ENCODE data around the gene NEURL3. TPM values are rescaled to one million over a fixed set of nuclear protein-coding genes. Genes with fewer than 3 reads are reported as not detected.

Gene NEURL3
- total RNA-seq, 1 donor from 2014 or later = not detected

GRCh38 chr2:96447726-96448125, 57.4 kb downstream of the NEURL3 start:
- Histone ChIP-seq H3K36me3 (no peaks in the 10 kb centered on the region), H3K4me1 (peaks cover 12% of the 10 kb centered on the region), H3K4me3 (no peak overlapping the region), H3K9me3 (replicated peaks) (no peaks in the 10 kb centered on the region), H3K27me3 (ENCODE audit: low read depth) (no peaks in the 10 kb centered on the region), H3K27ac (replicated peaks) (no peak overlapping the region)
- intact Hi-C loops (cut with micrococcal nuclease) = no loop called here
- no peak for DNase-seq
- TF ChIP-seq CTCF (IDR thresholded peaks at IDR 0.05; ENCODE audit: borderline replicate concordance) = no peak

Other genes with a start within 250 kb of the NEURL3 start
- 85.7 TPM for gene TMEM127, start 239.4 kb downstream of the NEURL3 start, total RNA-seq
- 68.6 TPM for gene CIAO1, start 239.1 kb downstream of the NEURL3 start, total RNA-seq
- 54.8 TPM for gene SNRNP200, start 199.8 kb downstream of the NEURL3 start, total RNA-seq
- gene ITPRIPL1, start 180.0 kb downstream of the NEURL3 start, total RNA-seq = 0.47 TPM
- 0.69 TPM for gene NCAPH, start 169.6 kb downstream of the NEURL3 start, total RNA-seq
- gene ARID5A, start 31.4 kb upstream of the NEURL3 start, total RNA-seq = 17.3 TPM
- gene KANSL3, start 133.0 kb upstream of the NEURL3 start, total RNA-seq = 31.7 TPM
- 0.05 TPM for gene FER1L5, start 137.4 kb upstream of the NEURL3 start, total RNA-seq
- 27.9 TPM for gene LMAN2L, start 234.7 kb upstream of the NEURL3 start, total RNA-seq